Measurements from ENCODE around the gene COG5. TPM values are rescaled to one million over a fixed set of nuclear protein-coding genes. Genes with fewer than 3 reads are reported as not detected.

Gene COG5
- total RNA-seq, 1 donor from 2014 or later = 26.8 TPM

GRCh38 chr7:107430057-107430456, 133.7 kb downstream of the COG5 start:
- H3K36me3 Mint-ChIP-seq (ENCODE audit: low read depth) = peaks cover 21% of the 10 kb centered on the region
- no peak overlapping the region for H3K4me3 Mint-ChIP-seq
- H3K4me1 Mint-ChIP-seq = no peaks in the 10 kb centered on the region
- no peaks in the 10 kb centered on the region for H3K27me3 Mint-ChIP-seq (ENCODE audit: low read depth)
- no peak overlapping the region for H3K27ac Mint-ChIP-seq (ENCODE audit: unreplicated experiment)
- DNase-seq (ENCODE audit: low read depth, low spot score) = no peak
- TF ChIP-seq CTCF (conservative IDR thresholded peaks at IDR 0.05) = no peak
- H3K9me3 Mint-ChIP-seq = peaks cover 11% of the 10 kb centered on the region

- no peak for DNase-seq (ENCODE audit: low read depth, low spot score)
- Mint-ChIP-seq H3K4me1 (no peaks in the 10 kb centered on the region), H3K27me3 (ENCODE audit: low read depth) (no peaks in the 10 kb centered on the region), H3K27ac (ENCODE audit: unreplicated experiment) (no peak overlapping the region), H3K4me3 (no peak overlapping the region), H3K36me3 (ENCODE audit: low read depth) (peaks cover 17% of the 10 kb centered on the region), H3K9me3 (peaks cover 7% of the 10 kb centered on the region)
- no peak for TF ChIP-seq CTCF (conservative IDR thresholded peaks at IDR 0.05)
Observed at GRCh38 chr7:107428642-107429041, 135.1 kb downstream of the COG5 start.

DNA sequence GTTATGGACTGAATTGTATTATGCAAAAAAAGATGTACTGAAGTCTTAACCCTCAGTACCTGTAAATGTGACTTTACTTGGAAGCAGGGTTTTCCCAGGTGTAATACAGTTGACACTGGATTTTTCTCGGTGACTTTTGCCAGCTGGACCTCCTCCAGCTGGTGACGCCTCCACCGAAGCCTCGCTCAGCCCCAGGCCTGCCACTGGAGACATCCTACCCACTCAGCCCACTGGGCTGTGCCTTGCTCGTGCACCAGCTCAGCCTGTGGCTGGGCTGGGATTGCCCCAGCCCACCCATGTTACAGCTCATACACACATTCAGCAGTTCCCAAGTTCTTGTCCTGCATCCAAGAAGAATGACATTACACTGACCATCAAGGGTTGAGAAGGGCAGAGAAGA, 136.3 kb downstream of the COG5 start:
- no peak for DNase-seq (ENCODE audit: low read depth, low spot score)
- Mint-ChIP-seq H3K4me1 (no peaks in the 10 kb centered on the region), H3K27me3 (ENCODE audit: low read depth) (no peaks in the 10 kb centered on the region), H3K9me3 (peaks cover 7% of the 10 kb centered on the region), H3K4me3 (no peak overlapping the region), H3K36me3 (ENCODE audit: low read depth) (peaks cover 15% of the 10 kb centered on the region), H3K27ac (ENCODE audit: unreplicated experiment) (no peak overlapping the region)
- no peak for TF ChIP-seq CTCF (conservative IDR thresholded peaks at IDR 0.05)

GRCh38 chr7:107414198-107414597, 149.5 kb downstream of the COG5 start:
- Mint-ChIP-seq H3K4me3 (no peak overlapping the region), H3K36me3 (ENCODE audit: low read depth) (peaks cover 9% of the 10 kb centered on the region), H3K4me1 (no peaks in the 10 kb centered on the region), H3K27ac (ENCODE audit: unreplicated experiment) (no peak overlapping the region), H3K9me3 (no peaks in the 10 kb centered on the region), H3K27me3 (ENCODE audit: low read depth) (no peaks in the 10 kb centered on the region)
- no peak for TF ChIP-seq CTCF (conservative IDR thresholded peaks at IDR 0.05)
- DNase-seq (ENCODE audit: low read depth, low spot score) = no peak

DNA sequence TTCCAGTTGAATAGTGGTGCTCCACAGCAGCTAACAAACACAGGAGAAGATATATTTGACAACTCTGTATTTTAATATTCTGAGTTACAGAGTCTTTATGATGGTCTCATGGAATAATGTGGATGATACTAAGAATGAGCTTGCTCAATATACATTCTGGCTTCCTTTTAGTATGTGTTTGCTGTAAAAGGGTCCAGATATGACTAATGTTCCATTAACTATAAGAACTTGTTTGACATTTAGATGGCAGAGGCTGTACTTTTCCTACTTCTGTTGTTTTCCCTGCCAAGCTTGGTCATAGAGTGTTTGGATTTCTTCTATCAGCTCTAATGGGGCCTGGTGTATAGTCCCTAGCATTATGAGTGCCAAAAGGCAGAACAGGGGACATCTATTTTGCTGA, 155.4 kb downstream of the COG5 start:
- no peak for TF ChIP-seq CTCF (conservative IDR thresholded peaks at IDR 0.05)
- peaks cover 11% of the 10 kb centered on the region for H3K4me1 Mint-ChIP-seq

GRCh38 chr7:107405559-107405958, 158.2 kb downstream of the COG5 start:
- Mint-ChIP-seq H3K27me3 (ENCODE audit: low read depth) (no peaks in the 10 kb centered on the region), H3K27ac (ENCODE audit: unreplicated experiment) (no peak overlapping the region), H3K4me1 (peaks cover 11% of the 10 kb centered on the region), H3K4me3 (no peak overlapping the region), H3K9me3 (no peaks in the 10 kb centered on the region), H3K36me3 (ENCODE audit: low read depth) (peaks cover 5% of the 10 kb centered on the region)
- DNase-seq (ENCODE audit: low read depth, low spot score) = no peak
- TF ChIP-seq CTCF (conservative IDR thresholded peaks at IDR 0.05) = no peak

More for the DNA sequence above, 155.4 kb downstream of the COG5 start:
- H3K4me3 Mint-ChIP-seq = no peak overlapping the region
- DNase-seq (ENCODE audit: low read depth, low spot score) = no peak
- H3K27ac Mint-ChIP-seq (ENCODE audit: unreplicated experiment) = no peak overlapping the region
- H3K9me3 Mint-ChIP-seq = no peaks in the 10 kb centered on the region
- H3K36me3 Mint-ChIP-seq (ENCODE audit: low read depth) = peaks cover 9% of the 10 kb centered on the region
- no peaks in the 10 kb centered on the region for H3K27me3 Mint-ChIP-seq (ENCODE audit: low read depth)

Data from neural crest cell (in vitro differentiated cells).